Glomerular visceral epithelial cell (primary cell): Measurements from ENCODE around the gene IFT20.
A peak's percentile ranks its signal among the peaks of the same experiment; 100 is the strongest.
"Not testable (repeated sequence)": the region's sequence is repeated elsewhere in the genome, so short reads cannot be mapped to it uniquely, and the experiment has no call there.

ENCODE experiments used
- DNase-seq: peaks from one replicate; pipeline ENCODE4 v3.0.0-alpha.2; 2016; ENCODE audit errors: extremely low spot score

The IFT20 gene

DNA sequence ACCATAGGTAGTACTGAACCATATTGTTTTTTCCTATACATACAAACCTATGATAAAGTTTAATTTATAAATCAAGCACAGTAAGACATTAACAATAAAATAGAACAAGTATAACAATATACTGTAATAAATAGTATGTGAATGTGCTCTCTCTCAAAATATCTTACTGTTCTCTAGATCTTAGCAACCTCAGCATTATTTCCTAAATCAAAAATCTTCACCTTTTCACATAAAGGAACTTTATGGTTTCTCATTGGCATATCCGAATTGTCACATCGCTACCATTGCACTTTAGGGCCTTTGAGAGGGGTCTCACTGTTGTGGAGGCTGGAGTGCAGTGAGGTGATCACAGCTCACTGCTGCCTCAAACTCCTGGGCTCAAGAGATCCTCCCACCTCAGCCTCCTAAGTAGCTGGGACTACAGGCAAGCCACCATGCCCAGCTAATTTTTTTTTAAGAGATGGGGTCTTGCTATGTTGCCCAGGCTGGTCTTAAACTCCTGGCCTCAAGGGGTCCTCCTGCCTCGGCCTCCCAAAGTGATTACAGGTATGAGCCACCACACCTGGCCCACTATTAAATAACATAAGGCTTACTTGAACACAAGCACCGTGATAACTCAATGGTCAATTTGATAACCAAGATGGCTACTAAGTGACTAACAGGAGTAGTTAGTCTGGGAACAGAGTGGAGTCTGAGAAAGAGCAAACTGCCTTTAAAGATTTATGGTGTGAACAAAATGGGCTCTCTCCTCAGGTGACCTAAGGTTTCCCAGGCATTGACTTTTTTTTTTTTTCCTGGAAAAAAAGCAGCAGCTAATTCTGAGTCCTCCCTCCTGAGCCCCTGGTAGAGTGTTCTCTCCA lies 19.2 kb downstream of the IFT20 start:
- DNase-seq = no peak

DNA sequence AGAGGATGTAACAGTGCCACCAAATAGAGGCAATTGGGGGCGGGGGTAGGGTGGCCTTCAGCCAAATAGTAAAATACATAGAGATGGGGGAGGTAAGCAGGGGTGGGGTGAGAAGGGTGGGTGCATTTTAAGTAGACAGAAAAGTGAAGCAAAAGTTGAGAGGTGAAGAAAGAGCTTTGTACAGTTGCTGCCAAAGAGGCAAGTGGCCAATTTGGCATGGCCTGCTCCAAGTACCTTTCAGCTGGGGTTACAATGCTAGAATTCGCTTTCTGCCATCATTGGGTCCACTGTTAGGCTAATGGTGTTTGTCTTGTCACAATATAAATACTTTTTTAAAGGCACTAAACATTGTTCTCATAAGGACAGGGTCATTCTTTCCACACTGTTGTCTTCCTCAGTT lies 21.4 kb downstream of the IFT20 start:
- DNase-seq = no peak

DNA sequence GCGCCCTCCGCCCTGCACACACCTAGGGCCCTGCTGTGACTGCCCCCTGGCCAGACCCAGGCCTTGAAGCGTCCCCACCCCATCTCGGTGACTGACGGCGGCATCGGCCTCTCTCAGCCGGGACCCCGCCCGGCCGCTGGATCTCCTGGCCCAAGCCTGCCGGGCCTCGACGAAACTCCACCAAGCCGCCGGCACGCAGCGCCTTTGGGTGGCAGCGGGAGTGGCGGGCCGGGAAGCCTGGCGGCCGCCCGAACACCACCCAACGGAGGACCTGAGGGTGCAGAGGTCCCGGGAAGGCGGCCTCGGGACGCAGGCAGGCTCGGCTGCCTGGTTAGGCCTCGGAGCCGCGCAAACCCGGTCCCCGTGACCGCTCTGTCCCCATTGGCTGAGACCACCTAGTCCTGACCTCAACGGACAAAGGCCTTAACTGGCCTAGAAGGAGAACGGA lies 28.3 kb downstream of the IFT20 start:
- no peak for DNase-seq

DNA sequence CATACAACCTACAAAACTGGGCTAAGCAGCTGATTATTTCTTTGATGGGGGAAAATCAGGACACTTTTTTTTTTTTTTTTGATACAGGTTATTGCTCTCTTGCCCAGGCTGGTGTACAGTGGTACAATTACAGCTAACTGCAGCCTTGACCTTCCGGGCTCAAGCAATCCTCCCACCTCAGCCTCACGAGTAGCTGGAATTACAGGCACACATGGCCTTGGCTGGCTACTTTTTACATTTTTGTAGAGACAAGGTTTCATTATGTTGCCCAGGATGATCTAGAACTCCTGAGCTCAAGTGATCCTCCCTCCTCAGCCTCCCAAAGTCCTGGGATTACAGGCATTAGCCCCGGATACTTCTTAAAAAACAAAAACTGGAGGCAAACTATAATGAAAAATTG lies 36.8 kb downstream of the IFT20 start:
- no peak for DNase-seq

DNA sequence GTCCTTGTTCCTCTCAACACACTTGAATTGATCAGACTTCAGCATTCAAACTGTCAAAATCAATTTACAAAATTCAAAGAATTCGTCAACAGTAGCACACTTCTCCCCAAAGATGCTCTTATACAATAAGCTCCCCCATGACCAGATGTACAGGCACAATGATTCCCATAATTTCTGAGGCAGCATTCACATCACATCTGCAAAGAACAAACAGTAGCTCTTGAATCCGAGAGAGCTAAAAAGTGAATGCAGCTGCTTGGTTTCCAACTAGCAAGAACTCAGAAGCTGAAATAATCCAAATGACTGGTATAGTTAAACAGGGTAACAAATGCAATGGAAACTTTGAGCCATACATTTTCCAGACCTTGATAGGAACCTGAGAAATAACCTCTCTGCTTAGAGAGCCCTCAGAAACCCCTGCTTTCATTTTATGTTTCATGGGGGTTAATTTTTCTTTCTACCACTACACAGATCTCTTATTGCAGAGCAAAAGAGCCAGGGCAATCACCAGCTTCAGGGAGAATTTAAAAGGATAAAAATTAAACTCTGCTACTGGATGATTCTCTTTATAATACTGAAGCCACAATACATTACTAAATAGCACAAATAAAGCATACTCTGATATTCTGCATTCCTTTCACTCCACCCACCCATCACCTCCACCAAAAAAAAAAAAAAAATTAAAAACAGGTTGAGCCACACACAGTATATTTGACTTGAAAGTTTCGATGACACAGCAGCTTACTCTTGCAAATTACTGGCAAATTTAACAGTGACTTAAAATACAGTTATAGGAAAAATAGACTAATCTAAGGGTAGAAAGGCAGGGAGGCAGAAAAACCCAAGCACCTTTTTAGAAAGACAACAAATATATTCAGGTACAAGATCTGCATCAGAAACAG lies 39.3 kb downstream of the IFT20 start:
- DNase-seq = no peak

DNA sequence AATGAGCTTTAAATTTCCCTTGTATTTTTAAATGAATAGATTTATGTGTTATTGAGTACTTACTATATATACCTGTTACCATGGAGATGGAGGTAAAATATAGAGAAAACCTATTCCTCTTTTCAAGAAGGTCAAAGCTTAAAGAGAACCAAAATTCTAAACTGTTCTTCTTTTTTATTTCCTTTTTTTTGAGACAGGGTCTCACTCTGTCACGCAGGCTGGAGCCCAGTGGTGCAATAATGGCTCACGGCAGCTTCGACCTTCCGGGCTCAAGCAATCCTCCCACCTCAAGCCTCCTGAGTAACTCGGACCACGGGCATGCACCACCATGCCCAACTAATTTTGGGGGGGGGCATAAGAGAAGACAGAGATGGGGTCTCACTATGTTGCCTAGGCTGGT lies 41.3 kb downstream of the IFT20 start:
- DNase-seq = no peak

DNA sequence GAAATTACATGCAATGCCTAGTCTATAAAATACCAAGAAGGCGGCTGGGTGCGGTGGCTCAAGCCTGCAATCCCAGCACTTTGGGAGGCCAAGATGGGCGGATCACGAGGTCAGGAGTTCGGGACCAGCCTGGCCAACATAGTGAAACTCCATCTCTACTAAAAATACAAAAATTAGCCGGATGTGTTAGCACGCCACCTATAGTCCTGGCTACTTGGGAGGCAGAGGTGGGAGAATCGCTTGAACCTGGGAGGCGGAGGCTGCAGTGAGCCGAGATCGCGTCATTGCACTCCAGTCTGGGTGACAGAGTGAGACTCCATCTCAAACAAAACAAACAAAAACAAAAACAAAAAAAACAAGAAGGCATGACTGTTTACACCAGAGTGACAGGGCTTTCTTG lies 42.4 kb downstream of the IFT20 start:
- not testable (repeated sequence) for DNase-seq

DNA sequence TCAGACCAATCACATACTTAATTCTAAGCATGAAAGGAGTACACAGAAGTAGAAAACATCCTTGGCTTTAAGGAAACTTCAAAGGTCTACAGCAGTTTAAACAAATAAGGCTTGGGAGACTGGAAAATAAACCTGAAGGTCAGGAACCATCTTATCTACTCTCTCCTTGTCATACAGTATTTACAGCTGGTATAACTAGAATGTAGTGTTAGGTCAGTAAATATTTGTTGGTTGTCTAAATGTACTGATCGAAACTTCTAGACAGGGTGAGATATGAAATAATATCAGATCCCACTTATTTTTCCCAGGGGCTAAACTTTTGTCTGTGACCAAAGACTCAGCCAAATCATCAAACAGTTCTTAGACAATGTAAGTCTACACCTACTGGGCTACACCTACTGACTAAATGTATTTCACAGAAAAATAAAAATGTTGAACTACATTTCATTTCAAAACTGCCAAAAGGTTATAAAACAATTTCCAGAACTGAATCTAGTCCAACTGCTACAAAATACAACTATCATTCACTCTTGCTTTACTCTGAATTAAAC lies 43.4 kb downstream of the IFT20 start:
- no peak for DNase-seq

DNA sequence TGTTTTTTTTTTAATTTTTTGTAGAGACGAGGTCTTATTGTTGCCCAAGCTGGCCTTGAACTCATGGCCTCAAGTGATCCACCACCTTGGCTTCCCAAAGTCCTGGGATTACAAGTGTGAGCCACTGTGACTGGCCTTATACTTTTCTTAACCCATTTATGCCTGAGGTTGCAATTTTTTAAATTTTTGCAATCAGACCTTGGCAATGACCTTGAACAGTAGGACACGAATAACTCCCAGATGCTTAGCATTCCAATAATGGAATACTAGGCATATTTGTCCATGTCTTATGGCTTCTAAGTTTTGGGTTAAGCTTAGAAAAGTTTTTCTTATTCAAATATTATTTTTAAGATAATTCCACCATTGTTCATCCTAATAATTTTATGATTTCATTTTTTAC lies 44.6 kb downstream of the IFT20 start:
- no peak for DNase-seq

DNA sequence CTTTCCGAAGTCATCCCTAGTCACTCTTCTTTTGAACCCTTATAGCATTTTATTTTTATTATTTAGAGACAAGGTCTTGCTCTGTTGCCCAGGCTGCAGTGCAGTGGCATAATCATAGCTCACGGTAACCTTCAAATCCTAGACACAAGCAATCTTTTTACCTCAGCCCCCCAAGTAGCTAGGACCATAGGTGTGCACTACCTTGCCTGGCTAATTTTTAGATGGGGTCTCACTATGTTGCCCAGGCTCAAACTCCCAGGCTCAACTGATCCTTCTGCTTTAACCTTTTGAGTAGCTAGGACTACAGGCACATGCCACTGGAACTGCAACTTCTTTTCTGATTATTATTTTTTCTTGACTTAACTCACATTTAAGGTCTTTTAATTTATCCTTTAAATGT lies 49.3 kb downstream of the IFT20 start:
- no peak for DNase-seq

DNA sequence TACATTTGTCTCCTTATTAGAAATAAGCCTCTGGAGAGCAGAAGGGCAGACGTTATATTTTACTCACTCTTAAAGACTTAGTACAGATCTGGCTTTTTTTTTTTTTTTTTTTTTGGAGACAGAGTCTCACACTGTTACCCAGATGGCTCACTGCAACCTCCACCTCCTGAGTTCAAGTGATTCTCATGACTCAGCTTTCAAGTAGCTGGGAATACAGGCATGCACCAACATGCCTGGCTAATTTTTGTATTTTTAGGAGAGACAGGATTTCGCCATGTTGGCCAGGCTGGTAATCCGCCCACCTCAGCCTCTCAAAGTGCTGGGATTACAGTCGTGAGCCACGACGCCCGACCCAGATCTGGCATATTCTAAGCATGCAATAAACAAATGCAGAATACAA lies 52.7 kb downstream of the IFT20 start:
- peak; percentile 70 for DNase-seq

DNA sequence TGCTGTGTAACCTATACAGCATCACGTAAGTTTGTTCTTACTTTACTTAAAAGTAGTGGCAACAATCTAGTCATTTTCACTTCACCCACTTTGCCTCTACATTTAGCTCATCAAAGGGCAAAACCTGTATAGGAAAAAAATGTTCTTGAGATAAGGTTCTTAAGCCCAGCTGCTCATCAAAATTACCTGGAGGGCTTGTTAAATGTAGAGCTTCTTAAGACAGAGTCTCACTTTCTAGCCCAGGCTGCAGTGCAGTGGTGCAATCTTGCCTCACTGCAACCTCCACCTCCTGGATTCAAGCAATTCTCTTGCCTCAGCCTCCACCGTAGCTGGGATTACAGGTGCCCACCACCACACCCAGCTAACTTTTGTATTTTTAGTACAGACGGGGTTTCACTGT lies 54.4 kb downstream of the IFT20 start:
- DNase-seq = no peak

DNA sequence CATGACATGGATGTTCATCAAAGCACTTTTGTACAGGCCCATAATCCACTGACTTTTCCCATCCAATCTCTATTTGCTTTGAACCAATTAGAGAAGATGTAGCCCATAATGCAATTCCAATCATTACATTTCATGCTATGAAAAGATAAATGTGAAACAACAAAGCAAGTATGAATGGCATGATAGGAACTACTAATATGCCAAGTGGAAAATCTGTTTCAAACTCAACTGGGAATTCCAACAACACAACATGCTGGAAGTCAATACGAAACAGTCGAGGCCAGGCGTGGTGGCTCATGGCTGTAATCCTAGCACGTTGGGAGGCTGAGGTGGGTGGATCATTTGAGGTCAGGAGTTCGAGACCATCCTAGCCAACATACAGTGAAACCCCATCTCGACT lies 55.9 kb downstream of the IFT20 start:
- DNase-seq = no peak
